NCI-H446 (cell line): ENCODE data around the gene NTF4.

Experiments used
- DNase-seq, 2 experiments: peaks; one replicate each; lab custom pipeline; 2025; lab: John Stamatoyannopoulos, UW

The NTF4 gene

GRCh38 chr19:49064768-49065611 lies at the start of gene NTF4:
Gene NTF4 (minus strand): TSS chr19:49064818. CDS start chr19:49061997, 2,821 bp downstream.
- no peak for DNase-seq

GRCh38 chr19:49113762-49114629 lies 49.4 kb upstream of the NTF4 start, which contains the start of gene LIN7B:
Gene LIN7B (plus strand): TSS chr19:49114370. CDS start chr19:49114405, 35 bp downstream.
- peak in 1 of 2 experiments; percentile 84 for DNase-seq

GRCh38 chr19:49111218-49111998 lies 46.8 kb upstream of the NTF4 start:
- no peak for DNase-seq

- DNase-seq: no peak
These were observed 45.9 kb upstream of the NTF4 start for GRCh38 chr19:49110567-49110966.

GRCh38 chr19:49109569-49110233 lies 45.1 kb upstream of the NTF4 start:
- DNase-seq: no peak

GRCh38 chr19:49109051-49109450 lies 44.4 kb upstream of the NTF4 start:
- no peak for DNase-seq

- DNase-seq: no peak
These were observed 43.2 kb upstream of the NTF4 start for GRCh38 chr19:49107625-49108459.

GRCh38 chr19:49106648-49107135 lies 42.1 kb upstream of the NTF4 start:
- DNase-seq: no peak

- DNase-seq: no peak
These were observed 39.7 kb upstream of the NTF4 start for GRCh38 chr19:49104229-49104864.

GRCh38 chr19:49103331-49104085 lies 38.9 kb upstream of the NTF4 start:
- DNase-seq: no peak

- no peak for DNase-seq
These were observed 37.7 kb upstream of the NTF4 start for GRCh38 chr19:49102303-49102702.

GRCh38 chr19:49101160-49101559 lies 36.5 kb upstream of the NTF4 start:
- no peak for DNase-seq

- DNase-seq: no peak
These were observed 34.2 kb upstream of the NTF4 start for GRCh38 chr19:49098795-49099194.

GRCh38 chr19:49097453-49098288 lies 33.1 kb upstream of the NTF4 start:
- DNase-seq: peak; percentile 69 to 81

- no peak for DNase-seq
These were observed 30.2 kb upstream of the NTF4 start for GRCh38 chr19:49094505-49095482.

- no peak for DNase-seq
These were observed 28.1 kb upstream of the NTF4 start for GRCh38 chr19:49092686-49093085.
